GM18867 (cell line): ENCODE measurements around the gene DENR.
"Not testable (repeated sequence)": the region's sequence is repeated elsewhere in the genome, so short reads cannot be mapped to it uniquely, and the experiment has no call there.

Experiments
- ATAC-seq: cut with Tn5 transposase; IDR thresholded peaks from one replicate; pipeline ENCODE4 v1.9.1; 2021; ENCODE audit warnings: mild to moderate bottlenecking, moderate library complexity; ENCODE audit not compliant: unreplicated experiment

The DENR gene

DNA sequence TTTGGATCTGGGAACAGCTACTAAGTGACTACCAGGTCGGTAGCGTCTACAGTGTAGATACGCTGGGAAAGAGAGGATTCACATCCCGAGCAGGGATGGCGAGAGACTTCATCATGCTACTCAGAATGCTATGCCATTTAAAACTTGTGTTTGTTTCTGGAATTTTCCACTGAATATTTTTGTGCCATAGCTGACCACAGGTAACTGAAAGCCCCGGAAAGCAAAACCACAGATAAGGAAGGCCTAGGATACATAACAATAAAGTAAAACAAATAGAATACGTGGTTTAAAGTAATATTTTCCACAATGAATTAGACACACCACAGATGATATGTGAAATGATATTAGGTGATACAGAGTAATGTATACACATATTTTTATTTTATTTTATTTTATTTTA lies 14.1 kb upstream of the DENR start:
- ATAC-seq = no peak

DNA sequence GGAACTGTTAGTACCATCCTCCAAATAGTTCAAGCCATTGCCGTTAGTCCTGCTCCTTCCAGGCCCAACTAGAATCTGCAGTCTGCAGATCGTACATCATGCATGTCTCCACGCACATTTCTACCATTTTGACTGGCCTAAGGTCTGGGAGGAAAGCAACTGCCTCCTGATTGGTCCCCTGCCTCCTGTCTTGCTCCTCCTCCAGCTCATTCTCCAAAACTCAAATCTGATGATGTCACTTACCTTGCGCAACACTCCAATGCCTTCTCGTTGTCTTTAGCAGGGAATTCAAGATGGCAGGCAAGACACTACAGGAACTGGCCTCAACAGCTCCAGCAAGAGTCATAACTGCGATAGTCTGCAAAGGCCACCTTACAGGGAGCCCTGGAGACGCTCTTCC lies 12.3 kb upstream of the DENR start:
- no peak for ATAC-seq

DNA sequence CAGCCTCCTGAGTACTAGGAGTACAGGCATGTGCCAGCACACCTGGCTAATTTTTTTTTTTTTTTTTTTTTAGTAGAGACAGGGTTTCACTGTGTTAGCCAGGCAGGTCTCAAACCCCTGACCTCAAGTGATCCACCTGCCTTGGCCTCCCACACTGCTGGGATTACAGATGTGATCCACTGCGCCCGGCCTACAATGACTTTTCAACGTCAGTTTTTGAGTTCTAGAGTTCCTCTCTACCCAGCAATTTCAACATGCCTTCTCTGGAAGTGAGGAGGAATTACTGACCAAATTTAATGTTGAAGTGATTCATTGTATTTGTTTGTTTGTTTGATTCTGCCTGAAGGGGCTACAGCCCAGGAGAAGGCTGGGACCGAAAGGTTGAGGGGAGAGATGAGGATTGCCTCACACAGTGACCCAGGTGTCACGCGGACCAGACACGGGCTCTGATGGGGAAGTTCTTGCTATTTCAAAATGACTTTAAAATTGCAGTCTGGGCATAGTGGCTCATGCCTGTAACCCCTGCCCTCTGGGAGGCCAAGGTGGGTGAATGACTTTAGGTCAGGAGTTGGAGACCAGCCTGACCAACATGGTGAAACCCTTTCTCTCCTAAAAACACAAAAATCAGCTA lies 8.6 kb upstream of the DENR start:
- ATAC-seq = no peak

DNA sequence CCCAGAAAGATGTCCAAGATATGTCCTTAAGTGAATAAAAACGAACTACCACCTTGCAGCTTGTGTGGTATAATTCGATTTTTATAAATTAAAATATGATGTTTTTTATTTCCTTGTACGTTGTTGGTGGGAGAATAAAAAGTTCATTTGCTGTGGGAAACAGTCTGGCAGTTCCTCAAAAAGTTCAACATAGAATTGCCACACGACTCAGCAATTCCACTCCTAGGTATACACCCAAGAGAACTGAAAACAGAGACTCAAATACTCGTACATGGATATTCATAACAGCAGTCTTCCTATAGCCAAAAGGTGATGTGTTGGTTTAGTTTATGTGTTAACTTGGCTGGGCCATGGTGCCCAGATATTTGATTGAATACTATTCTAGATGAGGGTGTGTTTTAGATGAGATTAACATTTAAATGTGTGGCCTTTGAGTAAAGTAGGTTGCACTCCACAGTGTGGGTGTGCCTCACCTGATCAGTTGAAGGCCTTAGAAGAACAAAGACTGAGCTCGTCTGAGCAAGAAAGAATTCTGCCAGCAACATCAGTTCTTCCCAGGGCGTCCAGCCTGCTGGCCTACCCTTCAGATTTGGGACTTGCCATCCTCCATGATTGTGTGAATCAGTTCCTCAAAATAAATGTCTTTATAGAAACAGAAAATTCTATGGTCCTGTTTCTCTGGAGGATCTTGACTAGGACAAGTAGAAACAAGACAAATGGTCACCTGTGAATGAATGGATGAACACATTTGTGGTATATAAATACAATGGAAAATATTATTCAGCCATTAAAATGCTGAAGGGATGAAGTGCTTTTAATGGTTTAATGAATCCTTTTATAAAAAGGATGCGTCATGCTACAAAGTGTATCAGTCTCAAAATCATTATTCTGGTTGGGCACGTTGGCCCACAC lies 5.1 kb upstream of the DENR start:
- no peak for ATAC-seq

DNA sequence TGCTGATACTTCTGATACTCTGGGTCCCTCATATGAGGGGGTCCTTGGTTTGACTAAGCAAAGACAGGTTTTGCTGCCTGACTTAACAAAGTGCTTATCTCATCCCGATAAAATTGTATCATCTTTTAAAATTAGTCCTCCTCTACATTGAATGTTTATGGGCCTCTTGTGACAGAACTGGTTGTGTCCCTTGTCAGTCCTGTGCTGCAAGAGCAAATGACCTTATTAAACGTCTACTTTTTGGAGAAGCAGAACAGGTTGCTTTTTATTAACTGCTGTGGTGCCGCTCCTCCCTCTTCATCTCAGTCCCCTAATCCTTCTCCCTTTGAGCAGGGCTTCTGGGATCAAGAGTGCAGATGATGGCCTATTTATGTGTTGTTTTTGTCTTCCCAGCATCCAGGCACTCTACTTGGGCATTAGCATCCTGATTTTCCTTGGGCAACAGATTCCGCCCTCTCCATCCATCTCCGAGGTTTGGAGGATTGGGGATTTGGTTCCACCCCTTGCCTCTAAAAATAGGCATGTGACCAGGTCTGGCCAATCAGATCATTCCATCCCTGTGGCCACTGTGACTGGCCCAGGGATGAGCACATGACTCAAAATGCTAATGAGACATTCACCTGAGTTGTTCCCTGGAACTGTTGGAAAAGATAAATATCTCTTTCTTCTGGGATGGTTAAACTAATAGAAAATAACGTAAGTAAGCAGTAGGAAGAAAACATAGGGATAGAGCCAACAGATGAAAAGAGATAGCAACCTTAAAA lies 2.9 kb upstream of the DENR start:
- ATAC-seq = no peak

DNA sequence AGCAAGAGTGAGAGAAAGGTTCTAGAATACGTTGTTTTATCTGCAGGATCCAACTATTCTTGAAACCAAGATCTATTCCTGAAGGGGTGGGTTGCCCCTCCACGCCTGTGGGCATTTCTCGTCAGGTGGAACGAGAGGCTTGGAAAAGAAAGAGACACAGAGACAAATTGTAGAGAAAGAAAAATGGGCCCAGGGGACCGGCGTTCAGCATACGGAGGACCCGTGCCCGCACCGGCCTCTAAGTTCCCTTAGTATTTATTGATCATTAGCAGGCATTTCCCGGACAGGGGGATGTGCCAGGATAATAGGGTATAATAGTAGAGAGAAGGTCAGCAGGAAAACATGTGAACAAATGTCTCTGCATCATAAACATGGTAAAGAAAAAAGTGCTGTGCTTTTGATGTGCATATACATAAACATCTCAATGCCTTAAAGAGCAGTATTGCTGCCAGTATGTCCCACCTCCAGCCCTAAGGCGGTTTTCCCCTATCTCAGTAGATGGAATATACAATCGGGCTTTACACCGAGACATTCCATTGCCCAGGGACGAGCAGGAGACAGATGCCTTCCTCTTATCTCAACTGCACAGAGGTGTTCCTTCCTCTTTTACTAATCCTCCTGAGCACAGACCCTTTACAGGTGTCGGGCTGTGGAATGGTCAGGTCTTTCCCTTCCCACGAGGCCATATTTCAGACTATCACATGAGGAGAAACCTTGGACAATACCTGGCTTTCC lies 1.7 kb upstream of the DENR start:
- ATAC-seq = not testable (repeated sequence)

DNA sequence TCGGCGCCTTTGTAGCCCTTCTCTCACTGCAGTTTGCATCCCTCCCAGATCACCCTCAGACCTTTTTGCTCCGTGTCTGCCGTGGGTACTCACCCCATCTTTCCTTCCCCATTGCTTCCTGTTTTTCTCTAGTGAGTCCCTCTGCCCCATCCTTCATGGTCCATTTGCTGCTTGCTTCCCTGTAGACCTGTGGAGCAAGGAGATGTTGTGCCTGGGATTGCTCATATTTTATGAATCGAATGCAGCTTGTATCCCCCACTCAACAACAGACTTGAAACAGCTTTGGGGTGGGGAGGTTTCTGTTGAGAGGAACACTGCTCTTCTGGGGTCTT lies 661 bp downstream of the DENR start:
- ATAC-seq = no peak

DNA sequence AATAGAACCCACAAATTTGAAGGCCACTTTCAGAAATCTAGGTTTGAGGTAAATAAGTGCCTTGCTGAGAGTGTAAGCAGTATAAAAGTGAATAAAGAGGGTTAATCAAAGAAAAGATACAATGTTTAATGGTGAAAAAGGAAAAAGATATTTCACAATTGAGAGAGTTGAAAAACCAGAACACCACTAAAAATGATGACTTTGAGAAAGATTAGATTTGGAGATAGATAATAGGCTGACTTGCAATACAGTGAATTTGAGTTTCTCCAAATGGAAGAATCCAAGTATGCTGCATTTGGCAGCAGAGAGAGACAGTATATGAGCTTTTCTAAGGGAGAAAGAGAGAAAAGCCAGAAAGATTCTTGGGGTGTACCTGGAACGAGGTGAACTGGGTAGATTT lies 2.2 kb downstream of the DENR start:
- no peak for ATAC-seq

DNA sequence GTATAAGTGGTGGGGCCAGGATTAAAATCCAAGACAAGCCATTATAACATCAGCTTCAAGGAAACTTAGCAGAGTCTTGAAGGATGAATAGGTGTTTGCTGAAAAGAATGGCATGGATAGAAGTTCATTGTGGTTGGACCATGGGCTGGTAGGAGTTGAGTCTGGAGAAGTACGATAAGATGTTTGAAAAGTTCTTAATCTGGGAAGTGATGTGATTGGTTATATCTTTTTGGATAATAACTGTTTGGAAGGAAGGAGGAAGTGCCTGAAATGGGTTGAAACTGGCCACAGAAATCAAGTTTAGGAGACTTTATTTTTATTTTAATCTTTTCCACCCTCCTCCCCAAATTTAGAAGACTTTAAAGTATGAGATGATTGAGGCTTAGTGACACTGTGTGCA lies 4.9 kb downstream of the DENR start:
- ATAC-seq = no peak

DNA sequence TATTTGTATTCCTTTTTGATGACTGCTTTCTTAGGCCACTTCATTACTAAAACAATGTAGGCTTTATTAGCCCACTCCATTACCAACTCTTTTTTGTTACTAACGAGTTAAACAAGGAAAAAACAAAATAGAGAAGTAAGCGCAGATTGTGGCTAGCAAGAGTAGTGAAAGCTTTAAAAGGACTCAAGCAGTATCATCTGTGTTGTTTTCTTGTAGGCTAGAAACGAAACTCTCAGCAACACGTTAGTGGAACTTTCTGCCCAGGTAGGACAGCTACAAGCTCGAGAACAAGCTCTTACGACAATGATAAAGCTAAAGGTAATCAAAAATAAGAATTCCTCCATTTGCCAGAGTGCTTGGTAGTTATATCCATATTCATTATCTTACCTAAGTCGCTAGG lies 32.9 kb downstream of the DENR start:
- no peak for ATAC-seq

DNA sequence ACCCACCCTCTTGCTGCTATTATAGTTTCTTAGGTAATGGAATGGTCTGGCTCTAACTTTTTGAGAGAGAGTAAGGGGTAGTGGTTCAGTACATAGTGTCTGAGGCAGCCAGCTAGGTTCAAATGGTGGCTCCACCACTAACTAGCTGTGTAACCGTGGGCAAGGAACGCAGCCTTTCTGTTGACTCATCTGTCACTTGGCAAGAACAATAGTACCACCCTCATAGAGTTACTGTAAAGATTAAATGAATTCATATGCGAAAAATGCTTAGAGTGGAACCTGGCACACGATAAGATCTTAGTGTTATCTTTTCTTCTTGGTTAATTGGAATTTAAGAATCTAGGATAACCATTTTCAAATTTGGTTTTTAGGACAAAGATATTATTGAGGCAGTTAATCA lies 35.8 kb downstream of the DENR start:
- ATAC-seq = no peak

DNA sequence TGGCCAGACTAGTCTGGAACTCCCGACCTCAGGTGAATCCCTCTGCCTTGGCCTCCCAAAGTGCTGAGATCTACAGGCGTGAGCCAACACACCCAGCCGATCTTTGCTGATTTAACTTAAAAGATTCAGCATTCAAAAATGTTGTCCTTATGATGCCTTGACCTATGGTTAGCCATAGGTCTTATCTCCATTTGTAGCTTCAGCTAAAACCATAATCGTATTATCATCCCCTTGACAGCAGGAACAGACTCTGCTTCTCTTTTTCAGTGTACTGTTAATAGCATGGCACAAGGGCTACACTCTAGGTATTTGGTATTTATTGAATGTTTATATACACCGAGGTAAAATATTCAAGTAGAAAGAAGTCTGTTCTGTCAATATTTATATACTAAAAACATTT lies 37.0 kb downstream of the DENR start:
- no peak for ATAC-seq

DNA sequence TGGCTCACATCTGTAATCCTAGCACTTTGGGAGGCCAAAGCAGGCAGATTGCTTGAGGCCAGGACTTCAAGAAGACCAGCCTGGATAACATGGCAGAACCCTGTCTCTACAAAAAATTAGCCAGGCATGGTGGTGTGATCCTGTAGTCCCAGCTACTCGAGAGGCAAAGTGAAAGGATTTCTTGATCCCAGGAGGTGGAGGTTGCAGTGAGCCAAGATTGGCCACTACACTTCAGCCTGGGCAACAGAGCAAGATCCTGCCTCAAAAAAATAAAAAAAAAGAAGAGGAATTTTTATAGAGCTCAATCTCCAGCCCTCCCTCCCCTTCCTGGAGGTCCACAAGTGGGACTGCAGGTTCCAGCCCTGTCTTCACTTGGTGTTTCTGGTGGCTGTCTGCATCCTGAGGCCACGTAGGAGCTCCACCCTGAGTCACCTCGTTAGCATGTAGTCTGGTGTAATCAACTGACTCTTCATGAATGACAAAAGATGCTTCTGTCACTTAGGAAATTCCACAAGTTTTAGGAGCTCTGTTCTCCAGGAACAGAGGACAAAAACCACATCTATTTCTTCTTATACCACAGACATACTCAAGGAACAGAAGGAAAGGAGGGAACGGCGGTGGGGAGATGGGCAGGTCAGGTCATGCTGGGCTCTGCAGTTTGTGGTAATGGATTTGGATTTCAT lies 37.9 kb downstream of the DENR start:
- no peak for ATAC-seq

DNA sequence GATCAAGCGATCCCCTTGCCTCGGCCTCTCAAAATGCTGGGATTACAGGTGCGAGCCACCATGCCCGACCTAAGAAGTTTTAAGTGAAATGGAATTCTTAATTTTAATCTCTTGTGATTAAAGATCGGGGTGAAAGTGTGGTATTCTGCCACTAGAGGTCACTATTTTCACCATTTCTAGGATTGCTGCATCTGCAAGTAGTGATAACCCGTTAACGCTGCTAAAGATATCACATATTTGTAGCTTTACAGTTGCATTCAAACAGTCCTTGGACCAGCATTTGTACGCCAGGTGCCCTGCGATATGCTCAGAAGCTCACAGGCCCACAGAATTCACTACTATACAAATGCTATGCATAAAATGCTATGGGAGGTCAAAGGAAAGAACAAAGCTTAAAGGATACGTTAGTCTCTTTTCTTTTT lies 41.1 kb downstream of the DENR start:
- no peak for ATAC-seq

DNA sequence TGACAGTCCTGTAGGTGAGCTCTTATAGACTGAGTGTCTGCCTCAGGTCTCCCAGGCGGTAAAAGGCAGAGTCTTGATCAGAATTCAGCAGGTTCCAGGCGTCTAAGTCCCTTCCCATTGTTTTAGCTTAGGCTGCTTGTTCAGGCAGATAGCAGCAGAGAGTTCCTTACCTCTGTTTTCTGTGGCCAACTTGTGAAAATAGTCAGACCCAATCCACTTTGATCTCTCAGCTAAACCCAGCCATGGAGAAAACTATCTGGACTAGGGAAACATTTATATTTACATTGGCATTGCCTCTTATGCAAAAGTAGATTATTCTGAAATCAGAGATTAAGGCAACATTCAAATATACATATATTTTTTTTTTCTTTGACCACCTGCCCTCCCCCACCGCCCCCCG lies 43.2 kb downstream of the DENR start:
- no peak for ATAC-seq

DNA sequence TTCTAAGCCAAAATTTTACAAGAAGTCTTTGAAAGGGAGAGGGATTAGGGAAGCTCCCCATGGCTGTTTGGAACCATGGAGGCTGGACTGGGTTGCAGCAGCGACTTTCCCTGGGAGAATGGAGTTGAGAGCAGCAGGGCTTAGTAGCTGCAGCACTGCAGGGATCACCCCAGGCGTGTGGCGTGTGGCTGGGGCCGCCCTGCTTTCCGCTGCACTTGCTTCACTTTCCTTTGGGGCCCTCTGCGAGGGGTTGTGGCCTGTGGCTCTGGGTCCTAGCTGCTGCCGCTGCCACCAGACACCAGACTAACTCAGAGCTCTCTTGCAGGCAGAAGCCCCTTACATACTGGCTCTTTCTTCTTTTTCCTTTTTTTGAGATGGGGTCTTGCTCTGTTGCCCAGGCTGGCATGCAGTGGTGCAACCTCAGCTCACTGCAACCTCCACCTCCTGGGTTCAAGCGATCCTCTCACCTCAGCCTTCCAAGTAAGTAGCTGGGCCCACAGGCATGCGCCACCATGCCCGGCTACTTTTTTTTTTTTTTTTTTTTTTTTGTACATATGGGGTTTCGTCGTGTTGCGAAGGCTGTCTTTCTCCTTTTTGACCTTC lies 47.1 kb downstream of the DENR start:
- ATAC-seq = no peak

DNA sequence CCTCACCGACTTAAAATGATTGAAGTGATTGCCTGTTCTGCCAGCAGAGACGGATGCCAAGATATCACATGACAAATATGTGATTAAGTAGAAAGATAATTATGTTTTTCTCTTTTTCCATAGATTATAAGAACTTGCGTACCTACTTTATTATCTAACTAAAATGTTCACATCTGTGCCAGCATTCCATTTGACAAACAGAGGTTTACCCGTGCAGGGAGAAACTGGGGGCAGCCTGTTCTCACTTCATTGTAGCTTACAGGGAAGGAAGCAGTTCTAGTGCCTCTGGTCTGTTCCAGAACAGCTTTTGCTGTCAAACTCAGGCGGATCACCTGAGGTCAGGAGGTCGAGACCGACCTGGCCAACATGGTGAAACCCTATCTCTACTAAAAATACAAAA lies 51.3 kb downstream of the DENR start:
- ATAC-seq = no peak

DNA sequence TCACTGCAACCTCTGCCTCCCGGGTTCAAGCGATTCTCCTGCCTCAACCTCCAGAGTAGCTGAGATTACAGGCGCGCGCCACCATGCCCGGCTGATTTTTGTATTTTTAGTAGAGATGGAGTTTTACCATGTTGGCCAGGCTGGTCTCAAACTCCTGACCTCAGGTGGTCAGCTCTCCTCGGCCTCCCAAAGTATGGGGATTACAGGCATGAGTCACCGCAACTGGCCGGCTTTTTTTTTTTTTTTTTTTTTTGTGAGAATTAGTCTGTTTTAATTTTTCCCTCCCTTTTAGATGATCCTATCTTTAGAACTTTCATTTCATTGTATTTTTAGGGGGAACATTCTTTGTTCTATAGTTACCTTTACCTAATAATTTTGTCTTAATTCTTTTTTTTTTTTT lies 52.3 kb downstream of the DENR start:
- not testable (repeated sequence) for ATAC-seq

DNA sequence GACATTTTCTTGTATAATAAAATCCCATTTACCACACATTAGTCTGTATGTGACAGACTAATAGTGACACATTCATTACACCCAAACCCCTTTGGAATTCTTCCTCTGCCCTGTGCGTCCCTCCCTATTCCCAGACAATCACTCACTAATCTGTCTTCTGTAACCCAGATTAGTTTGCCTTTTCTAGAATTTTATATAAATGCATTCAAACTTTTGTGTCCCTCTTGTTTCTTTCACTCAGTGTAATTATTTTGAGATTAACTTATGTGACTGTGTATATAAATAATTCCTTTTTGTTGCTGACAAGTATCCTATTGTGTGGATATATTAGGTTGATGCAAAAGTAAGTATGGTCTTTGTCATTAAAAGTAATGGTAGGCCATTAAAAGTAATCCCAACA lies 55.0 kb downstream of the DENR start:
- ATAC-seq = no peak

DNA sequence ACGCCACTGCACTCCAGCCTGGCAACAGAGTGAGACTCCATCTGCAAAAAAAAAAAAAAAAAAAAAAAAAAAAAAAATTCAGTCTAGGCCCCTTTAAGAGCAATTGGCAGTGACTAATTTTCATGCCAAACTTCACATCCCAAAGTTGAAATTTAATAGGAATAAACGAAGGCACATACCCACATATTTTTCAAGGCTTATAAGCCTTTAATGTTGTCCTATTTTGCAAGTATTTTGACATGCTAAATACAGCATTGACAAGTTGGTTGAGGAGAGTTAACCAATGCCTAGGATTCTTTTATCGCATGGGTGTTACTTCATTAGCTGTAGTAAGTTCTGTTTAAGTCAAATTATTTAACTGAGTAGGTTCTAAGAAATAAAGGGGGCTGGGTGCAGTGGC lies 59.2 kb downstream of the DENR start:
- ATAC-seq = no peak
